K562 (cell line): ENCODE data around the gene NRTN. TPM values are rescaled to one million over a fixed set of nuclear protein-coding genes. Genes with fewer than 3 reads are reported as not detected.

ENCODE experiments used
- ATAC-seq: fragments of 200-7000 bp; cut with Tn5 transposase; 3 replicates; pipeline ENCODE4 v1.9.1; 2020; ENCODE audit warnings: moderate library complexity
- BruUV-seq: library from RNA; stranded (reverse); fragments of 400-500 nt; replicated peaks from 2 replicates; lab custom pipeline; 2021; lab: Mats Ljungman, UMichigan
- CTCF ChIA-PET: fragments of 300-600 bp; formaldehyde crosslinking; extraction: SDS; loops from one replicate; lab custom pipeline; 2021; ENCODE audit warnings: low intra/inter-chr PET ratio; lab: Yijun Ruan, JAX
- POLR2A ChIA-PET: fragments of 300-600, 350-650 bp; sonication (Branson Sonifier 250); formaldehyde crosslinking; extraction: SDS; loops from one replicate; lab custom pipeline; 2021; ENCODE audit warnings: antibody characterized with exemption, inconsistent platforms; lab: Yijun Ruan, JAX
- DNase-seq, 4 experiments: peaks; one replicate each; pipeline versions ENCODE4 v3.0.0 to v3.0.0-alpha.2; 2011 to 2018; ENCODE audit warnings: low spot score in 3 of 4, mixed read lengths in 3 of 4; ENCODE audit errors: extremely low read depth in 1 of 4
- FAIRE-seq: peaks from 2 replicates; lab custom pipeline; 2011; peaks lifted over from hg19 to GRCh38; lab: Jason Lieb, UNC
- H2AFZ ChIP-seq: 2 replicates; pipeline ENCODE4 v1.6.0; 2011; ENCODE audit warnings: low read depth, low read length, control low read depth, inconsistent platforms
- H3K27ac ChIP-seq: fragments of 200-600 bp; 3 replicates; pipeline ENCODE4 v1.8.0; 2011; ENCODE audit warnings: low read depth, mild to moderate bottlenecking, control low read depth, inconsistent platforms, low read length, moderate library complexity, mixed read lengths; ENCODE audit errors: extremely low read depth
- H3K27me3 ChIP-seq, 2 experiments: fragments of 300-600 bp in 1 of 2; 2 replicates in 1 of 2; 3 replicates in 1 of 2; pipeline versions ENCODE4 v1.6.0 to v1.8.0; 2011; ENCODE audit warnings: inconsistent platforms in 2 of 2, low read length in 2 of 2, mild to moderate bottlenecking in 1 of 2, mixed read lengths in 1 of 2, moderate library complexity in 1 of 2; ENCODE audit not compliant: control insufficient read depth in 2 of 2, insufficient read depth in 2 of 2
- H3K36me3 ChIP-seq: fragments of 300-600 bp; 3 replicates; pipeline ENCODE4 v1.8.0; 2011; ENCODE audit warnings: mild to moderate bottlenecking, low read length, inconsistent platforms; ENCODE audit not compliant: control insufficient read depth, insufficient read depth
- H3K4me1 ChIP-seq, 2 experiments: fragments of 200-600 bp in 1 of 2; replicated peaks in 1 of 2; 2 replicates in 1 of 2; 3 replicates in 1 of 2; pipeline versions ENCODE4 v1.5.1 to v1.8.0; 2011; ENCODE audit warnings: inconsistent platforms in 2 of 2, low read length in 2 of 2, mild to moderate bottlenecking in 1 of 2, mixed read lengths in 1 of 2, moderate library complexity in 1 of 2; ENCODE audit not compliant: control insufficient read depth in 2 of 2, insufficient read depth in 2 of 2
- H3K4me2 ChIP-seq: 2 replicates; pipeline ENCODE4 v1.6.1; 2011; ENCODE audit warnings: low read length, control low read depth, inconsistent platforms, mixed read lengths; ENCODE audit not compliant: insufficient read depth
- H3K4me3 ChIP-seq: fragments of 200-600 bp; sonication (generic), shearing (Covaris generic); 2 replicates; pipeline ENCODE4 v1.5.1; 2016; ENCODE audit warnings: control low read depth, inconsistent platforms
- H3K79me2 ChIP-seq: fragments of 200-600 bp; 3 replicates; pipeline ENCODE4 v1.8.0; 2011; ENCODE audit warnings: low read length, inconsistent platforms; ENCODE audit not compliant: control insufficient read depth, insufficient read depth
- H3K9ac ChIP-seq, 2 experiments: 2 replicates each; pipeline versions ENCODE4 v1.6.0 to v1.6.1; 2011; ENCODE audit warnings: low read depth in 2 of 2, low read length in 2 of 2, control low read depth in 1 of 2, inconsistent platforms in 1 of 2, mild to moderate bottlenecking in 1 of 2, mixed read lengths in 1 of 2; ENCODE audit not compliant: insufficient read depth in 1 of 2
- H3K9me1 ChIP-seq: one replicate; pipeline ENCODE4 v1.6.0; 2011; ENCODE audit warnings: inconsistent platforms, mild to moderate bottlenecking, low read length, moderate library complexity; ENCODE audit not compliant: control insufficient read depth, insufficient read depth
- H3K9me3 ChIP-seq: replicated peaks from 2 replicates; pipeline ENCODE4 v1.5.1; 2011; ENCODE audit warnings: low read depth, low read length, inconsistent platforms; ENCODE audit not compliant: control insufficient read depth, insufficient read depth
- H4K20me1 ChIP-seq: replicated peaks from 2 replicates; pipeline ENCODE4 v1.6.1; 2011; ENCODE audit warnings: low read length, inconsistent platforms, mixed read lengths; ENCODE audit not compliant: control insufficient read depth, insufficient read depth
- GTF2B ChIP-seq: IDR thresholded peaks from 2 replicates; pipeline ENCODE4 v1.6.1; 2011; ENCODE audit not compliant: insufficient read length; ENCODE audit errors: extremely low read depth
- HNRNPUL1 ChIP-seq: fragments of 200-400 bp; formaldehyde crosslinking; IDR thresholded peaks from 2 replicates; pipeline ENCODE4 v1.6.1; 2017; ENCODE audit warnings: low read length
- PRPF4 ChIP-seq: fragments of 200-400 bp; formaldehyde crosslinking; IDR thresholded peaks from one replicate; pipeline ENCODE4 v1.6.1; 2017; ENCODE audit warnings: low read length, low read depth, mild to moderate bottlenecking; ENCODE audit not compliant: insufficient read depth, poor library complexity, severe bottlenecking
- PTRF ChIP-seq: fragments of 450-650 bp; IDR thresholded peaks from 2 replicates; pipeline ENCODE4 v1.6.1; 2016; ENCODE audit warnings: mild to moderate bottlenecking, missing genetic modification characterization, missing compliant biosample characterization
- SRSF9 ChIP-seq: fragments of 200-400 bp; formaldehyde crosslinking; IDR thresholded peaks from 2 replicates; pipeline ENCODE4 v1.6.1; 2017; ENCODE audit warnings: low read depth, low read length, borderline replicate concordance
- TAF9B ChIP-seq: fragments of 450-650 bp; IDR thresholded peaks from 2 replicates; pipeline ENCODE4 v1.6.1; 2018; ENCODE audit warnings: mild to moderate bottlenecking; ENCODE audit not compliant: partially characterized antibody
- ZNF3 ChIP-seq: fragments of 250-450 bp; sonication (Bioruptor Pico); IDR thresholded peaks from 2 replicates; pipeline ENCODE4 v1.5.0; 2021; ENCODE audit warnings: mild to moderate bottlenecking, moderate library complexity
- WGBS: fragments of 100-300 bp; shearing (Covaris generic); methylation state at CpG from one replicate; pipeline ENCODE4 v1.1.6; 2016; ENCODE audit warnings: low coverage, mixed read lengths; ENCODE audit not compliant: insufficient coverage; ENCODE audit errors: missing lambda C conversion rate; 5-methylcytosine and 5-hydroxymethylcytosine counted together
- in situ Hi-C: fragments of 300-500 bp; cut with MboI; formaldehyde crosslinking; loops from 4 replicates; pipeline ENCODE4 v1.15.0; 2018; ENCODE audit warnings: inconsistent platforms, mixed read lengths
- intact Hi-C: fragments of 100-400 bp; cut with micrococcal nuclease; formaldehyde crosslinking; loops from 2 replicates; pipeline ENCODE4 v1.14.2; 2022
- polyA plus RNA-seq, 8 experiments: library from polyadenylated mRNA; depleted of rRNA in 4 of 8; stranded (reverse) in 5 of 8; unstranded in 3 of 8; fragments of >200 nt; fragmentation: Nextera tagmentation in 2 of 8; fragmentation: Illumina TruSeq in 1 of 8; extraction: Ambion mirVana in 2 of 8; extraction: Trizol in 1 of 8; gene quantifications; 2 replicates each; pipeline versions ENCODE4 v1.2.1 to v1.2.3, GENCODE V29; 2011 to 2014; ENCODE audit warnings: inconsistent platforms in 1 of 8, missing spikeins in 1 of 8
- total RNA-seq, 7 experiments: library from RNA; depleted of rRNA in 6 of 7; stranded (reverse); fragments of >200 nt in 6 of 7; fragmentation: Illumina TruSeq in 2 of 7; extraction: Trizol in 2 of 7; gene quantifications; 2 replicates each; pipeline versions ENCODE4 v1.2.1 to v1.2.3, GENCODE V29; 2011 to 2021; ENCODE audit warnings: low replicate concordance in 1 of 7
- TF ChIP-seq, protein P1 (sequence below): sonication (generic); formaldehyde crosslinking; IDR thresholded peaks from 2 replicates; pipeline ENCODE4 v1.8.1; 2023; ENCODE audit warnings: mild to moderate bottlenecking, missing genetic modification reagents
- TF ChIP-seq, protein P2 (sequence below), 2 experiments: IDR thresholded peaks; 2 replicates each; pipeline ENCODE4 v1.6.1; 2012; ENCODE audit warnings: improper control_type of control experiment in 2 of 2, low read depth in 2 of 2, low read length in 2 of 2, borderline replicate concordance in 1 of 2

Gene NRTN
- total and polyA plus RNA-seq, 9 of the 15 experiments (the other 6 are each of a cell fraction or from before 2014, with no cell fraction given) = 0.62 to 8.1 (median 1.6) TPM; not detected in 2

- Histone ChIP-seq H4K20me1 (no peaks in the 10 kb centered on the region), H3K27ac (no peak overlapping the region), H2AFZ (no peak overlapping the region), H3K9me3 (no peaks in the 10 kb centered on the region), H3K36me3 (no peaks in the 10 kb centered on the region), H3K9me1 (no peaks in the 10 kb centered on the region), H3K79me2 (no peaks in the 10 kb centered on the region), H3K9ac (no peak overlapping the region), H3K4me3 (no peak overlapping the region), H3K27me3 (peaks cover 2 to 11% of the 10 kb centered on the region in 2 experiments; a peak in 2 of 5 replicates), H3K4me1 (peaks cover 0 to 10% of the 10 kb centered on the region in 2 experiments; a peak in 4 of 5 replicates), H3K4me2 (no peak overlapping the region)
- ATAC-seq (no peak), FAIRE-seq (no peak), DNase-seq (no peak)
- BruUV-seq = no TSS peak
- intact Hi-C loops (loop anchor here (1.0 kb wide), 1 partner anchor 19 kb away; no protein-coding TSS in a partner anchor), in situ Hi-C loops (no loop called here)
- TF ChIP-seq PTRF (no peak), SRSF9 (no peak), HNRNPUL1 (no peak), GTF2B (no peak), PRPF4 (no peak), TAF9B (no peak), ZNF3 (CRISPR knock-in tag) (no peak)
- TF ChIP-seq, protein P1, sequence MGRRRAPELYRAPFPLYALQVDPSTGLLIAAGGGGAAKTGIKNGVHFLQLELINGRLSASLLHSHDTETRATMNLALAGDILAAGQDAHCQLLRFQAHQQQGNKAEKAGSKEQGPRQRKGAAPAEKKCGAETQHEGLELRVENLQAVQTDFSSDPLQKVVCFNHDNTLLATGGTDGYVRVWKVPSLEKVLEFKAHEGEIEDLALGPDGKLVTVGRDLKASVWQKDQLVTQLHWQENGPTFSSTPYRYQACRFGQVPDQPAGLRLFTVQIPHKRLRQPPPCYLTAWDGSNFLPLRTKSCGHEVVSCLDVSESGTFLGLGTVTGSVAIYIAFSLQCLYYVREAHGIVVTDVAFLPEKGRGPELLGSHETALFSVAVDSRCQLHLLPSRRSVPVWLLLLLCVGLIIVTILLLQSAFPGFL (CRISPR knock-in tag) = no peak
- TF ChIP-seq, protein P2, sequence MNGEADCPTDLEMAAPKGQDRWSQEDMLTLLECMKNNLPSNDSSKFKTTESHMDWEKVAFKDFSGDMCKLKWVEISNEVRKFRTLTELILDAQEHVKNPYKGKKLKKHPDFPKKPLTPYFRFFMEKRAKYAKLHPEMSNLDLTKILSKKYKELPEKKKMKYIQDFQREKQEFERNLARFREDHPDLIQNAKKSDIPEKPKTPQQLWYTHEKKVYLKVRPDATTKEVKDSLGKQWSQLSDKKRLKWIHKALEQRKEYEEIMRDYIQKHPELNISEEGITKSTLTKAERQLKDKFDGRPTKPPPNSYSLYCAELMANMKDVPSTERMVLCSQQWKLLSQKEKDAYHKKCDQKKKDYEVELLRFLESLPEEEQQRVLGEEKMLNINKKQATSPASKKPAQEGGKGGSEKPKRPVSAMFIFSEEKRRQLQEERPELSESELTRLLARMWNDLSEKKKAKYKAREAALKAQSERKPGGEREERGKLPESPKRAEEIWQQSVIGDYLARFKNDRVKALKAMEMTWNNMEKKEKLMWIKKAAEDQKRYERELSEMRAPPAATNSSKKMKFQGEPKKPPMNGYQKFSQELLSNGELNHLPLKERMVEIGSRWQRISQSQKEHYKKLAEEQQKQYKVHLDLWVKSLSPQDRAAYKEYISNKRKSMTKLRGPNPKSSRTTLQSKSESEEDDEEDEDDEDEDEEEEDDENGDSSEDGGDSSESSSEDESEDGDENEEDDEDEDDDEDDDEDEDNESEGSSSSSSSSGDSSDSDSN (IDR thresholded peaks at IDR 0.05; ENCODE audit: borderline replicate concordance in 1 of 2, low read depth in 2 of 2, low read length in 2 of 2) = no peak
- WGBS = 48% methylated on average over 8 of the region's 8 CpGs
- CTCF ChIA-PET = interaction anchor here (1.8 kb wide), 1 partner anchor 117 kb away, joined by 11 read pairs; no protein-coding TSS in a partner anchor
- POLR2A ChIA-PET = interaction anchor here (0.6 to 1.0 kb wide), 3 partner anchors 16 to 247 kb away, joined by 3 to 5 read pairs (median 3); partner anchors contain the start of gene DUS3L
These were observed 29.9 kb upstream of the NRTN start for GRCh38 chr19:5774921-5775320.
